Gastroesophageal sphincter (tissue), 4 donors: ENCODE measurements around the gene LARGE1. TPM values are rescaled to one million over a fixed set of nuclear protein-coding genes. Genes with fewer than 3 reads are reported as not detected.

Experiments used
- ATAC-seq: fragments of 150-250 bp; one replicate; pipeline ENCODE4 v1.9.1; 2016; ENCODE audit warnings: mild to moderate bottlenecking, moderate library complexity
- H3K27ac ChIP-seq, 4 donors: fragments of 200-600 bp; sonication (generic) in 3 of 4; 1 replicate in 3 of 4; 2 replicates in 1 of 4; pipeline ENCODE4 v1.5.1; 2016 to 2019
- H3K27me3 ChIP-seq: fragments of 200-600 bp; sonication (generic); one replicate; pipeline ENCODE4 v1.5.1; 2019
- H3K36me3 ChIP-seq, 2 donors: fragments of 200-600 bp; sonication (generic); one replicate each; pipeline ENCODE4 v1.5.1; 2019; ENCODE audit warnings: control low read depth in 1 of 2
- H3K4me1 ChIP-seq, 3 donors: fragments of 200-600 bp; sonication (generic); 1 replicate in 2 of 3; 2 replicates in 1 of 3; pipeline ENCODE4 v1.5.1; 2016 to 2019; ENCODE audit warnings: control low read depth in 2 of 3
- H3K4me3 ChIP-seq, 2 donors: fragments of 200-600 bp; sonication (generic); one replicate each; pipeline ENCODE4 v1.5.1; 2019; ENCODE audit warnings: mild to moderate bottlenecking in 1 of 2, moderate library complexity in 1 of 2
- H3K9me3 ChIP-seq, 3 donors: fragments of 200-600 bp; sonication (generic); one replicate each; pipeline ENCODE4 v1.5.1; 2017 to 2019; ENCODE audit warnings: control low read depth in 2 of 3
- EP300 ChIP-seq: sonication (generic); formaldehyde crosslinking; IDR thresholded peaks from one replicate; pipeline ENCODE4 v1.6.1; 2017; ENCODE audit warnings: antibody characterized with exemption, mild to moderate bottlenecking
- POLR2A ChIP-seq, 2 donors: fragments of 450-650 bp; IDR thresholded peaks; one replicate each; pipeline ENCODE4 v1.6.1; 2017; ENCODE audit warnings: antibody characterized with exemption in 2 of 2, mild to moderate bottlenecking in 2 of 2, moderate library complexity in 1 of 2
- POLR2AphosphoS5 ChIP-seq: sonication (generic); formaldehyde crosslinking; IDR thresholded peaks from one replicate; pipeline ENCODE4 v1.6.1; 2017; ENCODE audit warnings: antibody characterized with exemption
- WGBS, 2 donors: methylation state at CpG; one replicate each; pipeline ENCODE4 v1.1.5; 2018; ENCODE audit warnings: low coverage in 1 of 2; 5-methylcytosine and 5-hydroxymethylcytosine counted together
- total RNA-seq, 4 donors: library from RNA; depleted of rRNA; stranded (reverse); fragments of >200 nt; gene quantifications; one replicate each; pipeline ENCODE4 v1.1.0, GENCODE V29; 2016
- TF ChIP-seq, protein P1 (sequence below), 4 experiments: fragments of 200-600 bp in 2 of 4; fragments of 450-650 bp in 2 of 4; sonication (generic) in 1 of 4; IDR thresholded peaks; one replicate each; pipeline ENCODE4 v1.5.1; 2017 to 2019; ENCODE audit warnings: antibody characterized with exemption in 4 of 4, mild to moderate bottlenecking in 2 of 4, moderate library complexity in 2 of 4

Gene LARGE1
- total RNA-seq, 4 donors from 2014 or later, result 23.0 to 67.8 (median 48.0) TPM

DNA sequence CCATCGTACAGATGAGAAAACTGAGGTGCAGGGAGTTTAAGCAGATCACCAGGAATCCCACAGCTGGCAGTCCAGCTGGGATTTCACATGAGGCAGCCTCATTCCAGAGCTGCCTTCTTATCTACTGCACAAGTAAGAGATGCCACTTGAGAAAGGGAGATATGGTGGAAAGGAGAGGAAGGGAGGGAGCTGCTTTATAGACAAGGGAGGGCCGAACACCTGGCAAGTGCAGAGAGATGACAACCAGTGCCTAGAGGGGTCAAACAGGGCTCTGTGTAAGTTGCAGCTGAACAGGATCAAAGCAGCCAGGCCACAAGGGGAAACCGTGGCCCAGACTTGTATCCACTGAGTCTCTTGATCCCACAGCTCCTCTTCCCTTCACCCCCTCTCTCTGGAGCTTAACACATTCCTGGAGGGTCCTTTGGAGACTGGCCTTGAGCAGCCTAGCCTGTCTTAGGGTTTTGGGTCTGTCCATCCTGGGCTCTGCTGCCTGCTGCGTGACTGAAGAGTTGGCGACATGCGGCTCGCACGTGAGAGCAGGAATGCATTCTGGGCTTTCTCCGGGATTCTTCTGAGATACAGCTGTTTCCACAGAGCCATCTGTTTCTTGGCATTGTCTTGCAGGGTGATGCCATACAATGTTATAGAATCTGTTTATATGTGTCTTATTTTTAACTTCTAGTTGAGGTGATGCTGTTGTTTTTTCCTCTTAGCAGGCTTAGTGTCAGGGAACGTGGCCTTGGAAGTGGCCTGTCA lies 593.6 kb downstream of the LARGE1 start:
- H3K4me3 ChIP-seq, result no peak overlapping the region
- H3K27ac ChIP-seq, result no peak overlapping the region
- no peaks in the 10 kb centered on the region for H3K27me3 ChIP-seq
- no peak for ATAC-seq
- peaks cover 0 to 17% of the 10 kb centered on the region in 2 donors for H3K36me3 ChIP-seq
- H3K9me3 ChIP-seq, result no peaks in the 10 kb centered on the region
- 67 to 82% methylated on average over 6 to 7 of the region's 10 CpGs for WGBS, 2 donors
- TF ChIP-seq EP300 (no peak), POLR2A (IDR thresholded peaks at IDR 0.05) (no peak), POLR2AphosphoS5 (no peak)
- TF ChIP-seq, protein P1, sequence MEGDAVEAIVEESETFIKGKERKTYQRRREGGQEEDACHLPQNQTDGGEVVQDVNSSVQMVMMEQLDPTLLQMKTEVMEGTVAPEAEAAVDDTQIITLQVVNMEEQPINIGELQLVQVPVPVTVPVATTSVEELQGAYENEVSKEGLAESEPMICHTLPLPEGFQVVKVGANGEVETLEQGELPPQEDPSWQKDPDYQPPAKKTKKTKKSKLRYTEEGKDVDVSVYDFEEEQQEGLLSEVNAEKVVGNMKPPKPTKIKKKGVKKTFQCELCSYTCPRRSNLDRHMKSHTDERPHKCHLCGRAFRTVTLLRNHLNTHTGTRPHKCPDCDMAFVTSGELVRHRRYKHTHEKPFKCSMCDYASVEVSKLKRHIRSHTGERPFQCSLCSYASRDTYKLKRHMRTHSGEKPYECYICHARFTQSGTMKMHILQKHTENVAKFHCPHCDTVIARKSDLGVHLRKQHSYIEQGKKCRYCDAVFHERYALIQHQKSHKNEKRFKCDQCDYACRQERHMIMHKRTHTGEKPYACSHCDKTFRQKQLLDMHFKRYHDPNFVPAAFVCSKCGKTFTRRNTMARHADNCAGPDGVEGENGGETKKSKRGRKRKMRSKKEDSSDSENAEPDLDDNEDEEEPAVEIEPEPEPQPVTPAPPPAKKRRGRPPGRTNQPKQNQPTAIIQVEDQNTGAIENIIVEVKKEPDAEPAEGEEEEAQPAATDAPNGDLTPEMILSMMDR (IDR thresholded peaks at IDR 0.05), result no peak
- no peaks in the 10 kb centered on the region for H3K4me1 ChIP-seq

DNA sequence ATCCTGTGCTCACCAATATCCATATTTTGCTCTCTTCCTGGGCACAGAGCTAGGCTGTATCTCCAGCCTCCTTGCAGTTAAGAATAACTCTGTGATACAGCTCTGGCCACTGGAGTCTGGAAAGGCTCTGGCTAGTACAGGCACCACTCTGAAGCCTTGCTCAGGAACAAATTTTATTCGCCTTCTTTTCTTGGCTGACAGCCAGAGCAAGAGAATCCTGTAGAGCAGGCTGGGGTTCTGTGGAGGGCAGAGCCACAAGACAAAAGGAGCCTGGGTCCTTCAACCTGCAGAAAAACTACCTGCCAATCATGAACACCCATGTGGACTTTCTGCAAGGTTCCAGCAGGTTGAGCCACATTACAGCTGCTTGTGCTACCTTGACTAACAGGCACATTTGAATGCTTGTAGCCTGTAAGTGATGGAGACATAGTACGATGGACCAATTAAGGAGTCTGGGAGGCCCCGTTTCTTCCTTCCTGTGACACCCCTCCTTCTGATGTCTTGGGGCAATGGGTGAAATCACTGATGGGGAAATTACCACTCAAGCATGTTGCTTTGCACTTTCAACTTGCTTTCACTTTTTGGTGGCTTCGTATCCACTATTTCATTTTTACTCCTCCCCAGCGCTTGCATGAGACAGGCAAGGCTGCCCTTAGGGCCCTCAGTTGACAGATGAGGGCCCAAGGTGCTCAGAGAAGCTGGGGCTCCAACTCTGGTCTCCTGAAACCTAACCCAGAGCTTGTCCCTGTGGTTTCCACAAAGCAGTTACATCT lies 594.9 kb downstream of the LARGE1 start:
- Histone ChIP-seq H3K9me3 (no peaks in the 10 kb centered on the region), H3K4me1 (no peaks in the 10 kb centered on the region), H3K27me3 (no peaks in the 10 kb centered on the region), H3K27ac (no peak overlapping the region), H3K4me3 (no peak overlapping the region), H3K36me3 (peaks cover 0 to 13% of the 10 kb centered on the region in 2 donors)
- no peak for ATAC-seq
- WGBS, 2 donors, result 75 to 100% methylated on average over 2 to 4 of the region's 5 CpGs
- TF ChIP-seq, protein P1 (IDR thresholded peaks at IDR 0.05), result no peak
- TF ChIP-seq POLR2A (IDR thresholded peaks at IDR 0.05) (no peak), EP300 (no peak), POLR2AphosphoS5 (no peak)

DNA sequence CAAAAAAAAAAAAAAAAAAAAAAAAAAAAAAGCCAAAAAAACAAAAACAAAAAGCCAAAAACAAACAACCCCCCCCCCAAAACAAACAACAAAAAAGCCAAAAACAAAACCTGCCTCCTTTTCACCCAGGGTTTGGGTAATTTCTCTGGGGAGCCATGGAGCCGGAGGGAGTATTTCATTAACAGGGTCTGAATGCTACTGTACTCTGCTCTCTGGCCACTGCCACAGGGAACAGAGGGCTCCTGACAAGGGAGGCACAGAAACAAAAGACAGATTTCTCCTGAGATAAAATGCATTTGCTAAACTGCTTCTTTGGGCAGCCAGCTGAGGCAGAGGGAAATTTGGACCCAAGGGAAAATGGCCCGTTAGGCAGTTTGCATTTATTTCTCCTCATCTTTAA lies 596.0 kb downstream of the LARGE1 start:
- Histone ChIP-seq H3K27ac (no peak overlapping the region), H3K36me3 (peaks cover 0 to 13% of the 10 kb centered on the region in 2 donors), H3K4me1 (no peaks in the 10 kb centered on the region), H3K9me3 (no peaks in the 10 kb centered on the region), H3K27me3 (no peaks in the 10 kb centered on the region), H3K4me3 (no peak overlapping the region)
- TF ChIP-seq POLR2AphosphoS5, result no peak
- TF ChIP-seq, protein P1 (IDR thresholded peaks at IDR 0.05), result no peak
- TF ChIP-seq POLR2A (IDR thresholded peaks at IDR 0.05), result no peak
- TF ChIP-seq EP300, result no peak
- no peak for ATAC-seq
- 80 to 83% methylated on average over 1 of the region's 2 CpGs for WGBS, 2 donors

DNA sequence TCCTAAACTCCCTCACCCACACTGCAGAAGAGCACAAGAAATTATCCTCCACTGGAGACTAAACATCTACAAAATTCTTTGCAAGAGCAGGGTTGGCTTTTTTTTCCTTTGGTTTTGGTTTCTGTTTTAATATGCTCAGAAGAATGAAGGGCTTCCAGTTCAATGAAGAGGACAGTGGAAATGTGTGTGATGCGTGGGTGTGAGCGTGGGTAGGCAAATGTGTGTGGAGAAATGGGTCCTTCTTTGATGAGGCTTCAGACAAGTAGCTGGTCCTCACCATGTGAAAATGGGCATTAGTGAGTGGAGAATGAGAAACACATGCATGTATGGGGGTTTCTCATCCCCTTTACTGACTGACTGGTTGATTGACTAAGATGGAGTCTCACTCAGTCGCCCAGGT lies 598.8 kb downstream of the LARGE1 start:
- TF ChIP-seq, protein P1 (IDR thresholded peaks at IDR 0.05), result no peak
- TF ChIP-seq POLR2AphosphoS5 (no peak), EP300 (no peak), POLR2A (IDR thresholded peaks at IDR 0.05) (no peak)
- WGBS, 2 donors, result 92 to 94% methylated on average over 2 of the region's 3 CpGs
- no peak overlapping the region for H3K4me3 ChIP-seq
- H3K27ac ChIP-seq, result no peak overlapping the region
- no peaks in the 10 kb centered on the region for H3K9me3 ChIP-seq
- no peaks in the 10 kb centered on the region for H3K27me3 ChIP-seq
- peaks cover 0 to 4% of the 10 kb centered on the region in 2 donors for H3K36me3 ChIP-seq
- no peak for ATAC-seq
- H3K4me1 ChIP-seq, result no peaks in the 10 kb centered on the region
